K562 (cell line): ENCODE results near the gene MICU1. TPM values are rescaled to one million over a fixed set of nuclear protein-coding genes. Genes with fewer than 3 reads are reported as not detected.
A peak's percentile ranks its signal among the peaks of the same experiment; 100 is the strongest.

ENCODE experiments used
- ATAC-seq: fragments of 200-7000 bp; cut with Tn5 transposase; 3 replicates; pipeline ENCODE4 v1.9.1; 2020; ENCODE audit warnings: moderate library complexity
- BruUV-seq: library from RNA; stranded (reverse); fragments of 400-500 nt; replicated peaks from 2 replicates; lab custom pipeline; 2021; lab: Mats Ljungman, UMichigan
- CTCF ChIA-PET: fragments of 300-600 bp; formaldehyde crosslinking; extraction: SDS; loops from one replicate; lab custom pipeline; 2021; ENCODE audit warnings: low intra/inter-chr PET ratio; lab: Yijun Ruan, JAX
- POLR2A ChIA-PET: fragments of 300-600, 350-650 bp; sonication (Branson Sonifier 250); formaldehyde crosslinking; extraction: SDS; loops from one replicate; lab custom pipeline; 2021; ENCODE audit warnings: antibody characterized with exemption, inconsistent platforms; lab: Yijun Ruan, JAX
- DNase-seq, 4 experiments: peaks; one replicate each; pipeline versions ENCODE4 v3.0.0 to v3.0.0-alpha.2; 2011 to 2018; ENCODE audit warnings: low spot score in 3 of 4, mixed read lengths in 3 of 4; ENCODE audit errors: extremely low read depth in 1 of 4
- FAIRE-seq: peaks from 2 replicates; lab custom pipeline; 2011; peaks lifted over from hg19 to GRCh38; lab: Jason Lieb, UNC
- H2AFZ ChIP-seq: 2 replicates; pipeline ENCODE4 v1.6.0; 2011; ENCODE audit warnings: low read depth, low read length, control low read depth, inconsistent platforms
- H3K27ac ChIP-seq: fragments of 200-600 bp; 3 replicates; pipeline ENCODE4 v1.8.0; 2011; ENCODE audit warnings: low read depth, mild to moderate bottlenecking, control low read depth, inconsistent platforms, low read length, moderate library complexity, mixed read lengths; ENCODE audit errors: extremely low read depth
- H3K27me3 ChIP-seq, 2 experiments: fragments of 300-600 bp in 1 of 2; 2 replicates in 1 of 2; 3 replicates in 1 of 2; pipeline versions ENCODE4 v1.6.0 to v1.8.0; 2011; ENCODE audit warnings: inconsistent platforms in 2 of 2, low read length in 2 of 2, mild to moderate bottlenecking in 1 of 2, mixed read lengths in 1 of 2, moderate library complexity in 1 of 2; ENCODE audit not compliant: control insufficient read depth in 2 of 2, insufficient read depth in 2 of 2
- H3K36me3 ChIP-seq: fragments of 300-600 bp; 3 replicates; pipeline ENCODE4 v1.8.0; 2011; ENCODE audit warnings: mild to moderate bottlenecking, low read length, inconsistent platforms; ENCODE audit not compliant: control insufficient read depth, insufficient read depth
- H3K4me1 ChIP-seq, 2 experiments: fragments of 200-600 bp in 1 of 2; replicated peaks in 1 of 2; 2 replicates in 1 of 2; 3 replicates in 1 of 2; pipeline versions ENCODE4 v1.5.1 to v1.8.0; 2011; ENCODE audit warnings: inconsistent platforms in 2 of 2, low read length in 2 of 2, mild to moderate bottlenecking in 1 of 2, mixed read lengths in 1 of 2, moderate library complexity in 1 of 2; ENCODE audit not compliant: control insufficient read depth in 2 of 2, insufficient read depth in 2 of 2
- H3K4me2 ChIP-seq: 2 replicates; pipeline ENCODE4 v1.6.1; 2011; ENCODE audit warnings: low read length, control low read depth, inconsistent platforms, mixed read lengths; ENCODE audit not compliant: insufficient read depth
- H3K4me3 ChIP-seq: fragments of 200-600 bp; sonication (generic), shearing (Covaris generic); 2 replicates; pipeline ENCODE4 v1.5.1; 2016; ENCODE audit warnings: control low read depth, inconsistent platforms
- H3K79me2 ChIP-seq: fragments of 200-600 bp; 3 replicates; pipeline ENCODE4 v1.8.0; 2011; ENCODE audit warnings: low read length, inconsistent platforms; ENCODE audit not compliant: control insufficient read depth, insufficient read depth
- H3K9ac ChIP-seq, 2 experiments: 2 replicates each; pipeline versions ENCODE4 v1.6.0 to v1.6.1; 2011; ENCODE audit warnings: low read depth in 2 of 2, low read length in 2 of 2, control low read depth in 1 of 2, inconsistent platforms in 1 of 2, mild to moderate bottlenecking in 1 of 2, mixed read lengths in 1 of 2; ENCODE audit not compliant: insufficient read depth in 1 of 2
- H3K9me1 ChIP-seq: one replicate; pipeline ENCODE4 v1.6.0; 2011; ENCODE audit warnings: inconsistent platforms, mild to moderate bottlenecking, low read length, moderate library complexity; ENCODE audit not compliant: control insufficient read depth, insufficient read depth
- H3K9me3 ChIP-seq: replicated peaks from 2 replicates; pipeline ENCODE4 v1.5.1; 2011; ENCODE audit warnings: low read depth, low read length, inconsistent platforms; ENCODE audit not compliant: control insufficient read depth, insufficient read depth
- H4K20me1 ChIP-seq: replicated peaks from 2 replicates; pipeline ENCODE4 v1.6.1; 2011; ENCODE audit warnings: low read length, inconsistent platforms, mixed read lengths; ENCODE audit not compliant: control insufficient read depth, insufficient read depth
- CXXC5 ChIP-seq: fragments of 250-450 bp; sonication (Bioruptor Pico); IDR thresholded peaks from 2 replicates; pipeline ENCODE4 v1.8.0; 2022; ENCODE audit warnings: inconsistent platforms, mild to moderate bottlenecking, moderate library complexity
- ETV1 ChIP-seq: fragments of 450-650 bp; conservative IDR thresholded peaks from 2 replicates; pipeline ENCODE4 v1.6.1; 2016; ENCODE audit warnings: missing genetic modification characterization, control low read depth, low read depth, missing compliant biosample characterization
- RAD51 ChIP-seq: fragments of 450-650 bp; IDR thresholded peaks from 2 replicates; pipeline ENCODE4 v1.7.1; 2016; ENCODE audit warnings: low read depth, mild to moderate bottlenecking, borderline replicate concordance
- SAP30 ChIP-seq: fragments of 200-600 bp; sonication (generic); IDR thresholded peaks from 2 replicates; pipeline ENCODE4 v1.6.1; 2012; ENCODE audit warnings: borderline replicate concordance, low read depth, mild to moderate bottlenecking, moderate library complexity, low read length, control low read depth, inconsistent platforms; ENCODE audit not compliant: insufficient read depth, poor library complexity, severe bottlenecking
- TOE1 ChIP-seq, 2 experiments: fragments of 450-650 bp in 1 of 2; sonication (generic) in 1 of 2; formaldehyde crosslinking in 1 of 2; IDR thresholded peaks; 2 replicates each; pipeline versions ENCODE4 v1.7.1 to v1.8.0; 2016 to 2022; ENCODE audit warnings: borderline replicate concordance in 2 of 2, mild to moderate bottlenecking in 2 of 2, antibody characterized with exemption in 1 of 2, inconsistent platforms in 1 of 2, low read depth in 1 of 2, missing genetic modification reagents in 1 of 2, moderate library complexity in 1 of 2
- WGBS: fragments of 100-300 bp; shearing (Covaris generic); methylation state at CpG from one replicate; pipeline ENCODE4 v1.1.6; 2016; ENCODE audit warnings: low coverage, mixed read lengths; ENCODE audit not compliant: insufficient coverage; ENCODE audit errors: missing lambda C conversion rate; 5-methylcytosine and 5-hydroxymethylcytosine counted together
- in situ Hi-C: fragments of 300-500 bp; cut with MboI; formaldehyde crosslinking; loops from 4 replicates; pipeline ENCODE4 v1.15.0; 2018; ENCODE audit warnings: inconsistent platforms, mixed read lengths
- intact Hi-C: fragments of 100-400 bp; cut with micrococcal nuclease; formaldehyde crosslinking; loops from 2 replicates; pipeline ENCODE4 v1.14.2; 2022
- polyA plus RNA-seq, 8 experiments: library from polyadenylated mRNA; depleted of rRNA in 4 of 8; stranded (reverse) in 5 of 8; unstranded in 3 of 8; fragments of >200 nt; fragmentation: Nextera tagmentation in 2 of 8; fragmentation: Illumina TruSeq in 1 of 8; extraction: Ambion mirVana in 2 of 8; extraction: Trizol in 1 of 8; gene quantifications; 2 replicates each; pipeline versions ENCODE4 v1.2.1 to v1.2.3, GENCODE V29; 2011 to 2014; ENCODE audit warnings: inconsistent platforms in 1 of 8, missing spikeins in 1 of 8
- total RNA-seq, 7 experiments: library from RNA; depleted of rRNA in 6 of 7; stranded (reverse); fragments of >200 nt in 6 of 7; fragmentation: Illumina TruSeq in 2 of 7; extraction: Trizol in 2 of 7; gene quantifications; 2 replicates each; pipeline versions ENCODE4 v1.2.1 to v1.2.3, GENCODE V29; 2011 to 2021; ENCODE audit warnings: low replicate concordance in 1 of 7
- TF ChIP-seq, protein P1 (sequence below): fragments of 450-650 bp; formaldehyde crosslinking; IDR thresholded peaks from 2 replicates; pipeline ENCODE4 v1.4.0; 2020; ENCODE audit warnings: mild to moderate bottlenecking, mixed read lengths

MICU1 gene
- total and polyA plus RNA-seq, 9 of the 15 experiments (the other 6 are each of a cell fraction or from before 2014, with no cell fraction given) = 29.3 to 76.8 (median 48.4) TPM

DNA sequence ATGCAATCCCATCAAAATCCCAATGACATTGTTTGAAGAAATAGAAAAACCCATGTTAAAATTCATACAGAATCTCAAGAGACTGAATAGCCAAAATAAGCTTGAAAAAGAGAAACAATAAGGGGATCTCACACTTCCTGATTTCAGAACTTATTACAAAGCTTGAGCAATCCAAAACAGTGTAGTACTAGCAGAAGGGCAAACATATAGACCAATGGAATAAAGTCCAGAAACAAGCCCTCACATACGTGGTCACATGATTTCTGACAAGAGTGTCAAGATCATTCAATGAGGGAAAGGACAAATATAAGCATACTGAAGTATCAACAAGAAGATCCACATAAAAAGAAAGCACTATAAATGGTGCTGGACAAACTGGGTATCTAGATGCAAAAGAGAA, 31.9 kb downstream of the MICU1 start:
- WGBS = 29% methylated on average over 1 of the region's 1 CpG

More for the DNA sequence above, 31.9 kb downstream of the MICU1 start:
- H3K27me3 ChIP-seq = no peaks in the 10 kb centered on the region
- in situ Hi-C loops (no loop called here), intact Hi-C loops (no loop called here)
- no peaks in the 10 kb centered on the region for H3K9me3 ChIP-seq
- no TSS peak for BruUV-seq
- no peak overlapping the region for H3K4me3 ChIP-seq
- no peak overlapping the region for H3K9ac ChIP-seq
- FAIRE-seq = no peak
- TF ChIP-seq SAP30 (no peak), ETV1 (tag) (no peak), TOE1 (IDR thresholded peaks at IDR 0.05; ENCODE audit: borderline replicate concordance) (0 out of 2 replicates have a peak, but pooled peaks have one; percentile 25), TOE1 (CRISPR knock-in tag; IDR thresholded peaks at IDR 0.05; ENCODE audit: borderline replicate concordance, low read depth) (no peak), RAD51 (no peak), CXXC5 (no peak)
- TF ChIP-seq, protein P1, sequence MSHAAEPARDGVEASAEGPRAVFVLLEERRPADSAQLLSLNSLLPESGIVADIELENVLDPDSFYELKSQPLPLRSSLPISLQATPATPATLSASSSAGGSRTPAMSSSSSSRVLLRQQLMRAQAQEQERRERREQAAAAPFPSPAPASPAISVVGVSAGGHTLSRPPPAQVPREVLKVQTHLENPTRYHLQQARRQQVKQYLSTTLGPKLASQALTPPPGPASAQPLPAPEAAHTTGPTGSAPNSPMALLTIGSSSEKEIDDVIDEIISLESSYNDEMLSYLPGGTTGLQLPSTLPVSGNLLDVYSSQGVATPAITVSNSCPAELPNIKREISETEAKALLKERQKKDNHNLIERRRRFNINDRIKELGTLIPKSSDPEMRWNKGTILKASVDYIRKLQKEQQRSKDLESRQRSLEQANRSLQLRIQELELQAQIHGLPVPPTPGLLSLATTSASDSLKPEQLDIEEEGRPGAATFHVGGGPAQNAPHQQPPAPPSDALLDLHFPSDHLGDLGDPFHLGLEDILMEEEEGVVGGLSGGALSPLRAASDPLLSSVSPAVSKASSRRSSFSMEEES (CRISPR knock-in tag) = peak; percentile 63
- no peaks in the 10 kb centered on the region for H3K9me1 ChIP-seq
- peaks cover 0 to 3% of the 10 kb centered on the region in 2 experiments; a peak in 1 of 5 replicates for H3K4me1 ChIP-seq
- H3K36me3 ChIP-seq = no peaks in the 10 kb centered on the region
- H3K4me2 ChIP-seq = no peak overlapping the region
- no peak for DNase-seq
- no peaks in the 10 kb centered on the region for H4K20me1 ChIP-seq
- no peak overlapping the region for H3K27ac ChIP-seq
- H2AFZ ChIP-seq = no peak overlapping the region
- no peak for ATAC-seq
- ChIA-PET POLR2A (interaction anchor here (0.6 to 1.2 kb wide), 2 partner anchors 17 to 179 kb away, joined by 3 read pairs; no protein-coding TSS in a partner anchor), CTCF (no interaction called here)
- peaks cover 35% of the 10 kb centered on the region; the same call in 2 of the 3 replicates for H3K79me2 ChIP-seq
